Vagina (tissue), 2 donors: ENCODE results near the gene RSAD2. TPM values are rescaled to one million over a fixed set of nuclear protein-coding genes. Genes with fewer than 3 reads are reported as not detected.
A peak's percentile ranks its signal among the peaks of the same experiment; 100 is the strongest.

Source experiments
- DNase-seq, 2 donors: peaks; one replicate each; pipeline ENCODE4 v3.0.0-alpha.2; 2017; ENCODE audit errors: extremely low spot score in 2 of 2
- H3K27ac ChIP-seq: fragments of 200-600 bp; sonication (generic); one replicate; pipeline ENCODE4 v1.5.1; 2019
- H3K27me3 ChIP-seq: fragments of 200-600 bp; sonication (generic); one replicate; pipeline ENCODE4 v1.5.1; 2019
- H3K36me3 ChIP-seq, 2 donors: fragments of 200-600 bp; sonication (generic); one replicate each; pipeline ENCODE4 v1.5.1; 2017 to 2019
- H3K4me1 ChIP-seq: fragments of 200-600 bp; sonication (generic); one replicate; pipeline ENCODE4 v1.5.1; 2019
- H3K4me3 ChIP-seq, 2 donors: fragments of 200-600 bp; sonication (generic); 1 replicate in 1 of 2; 2 replicates in 1 of 2; pipeline ENCODE4 v1.5.1; 2016 to 2019
- H3K9me3 ChIP-seq: fragments of 200-600 bp; sonication (generic); one replicate; pipeline ENCODE4 v1.5.1; 2019
- POLR2A ChIP-seq, 2 donors: fragments of 450-650 bp; IDR thresholded peaks; one replicate each; pipeline ENCODE4 v1.6.1; 2017; ENCODE audit warnings: antibody characterized with exemption in 2 of 2, mild to moderate bottlenecking in 2 of 2, moderate library complexity in 2 of 2
- POLR2AphosphoS5 ChIP-seq, 2 donors: sonication (generic); formaldehyde crosslinking; IDR thresholded peaks; one replicate each; pipeline ENCODE4 v1.9.0; 2017; ENCODE audit warnings: antibody characterized with exemption in 2 of 2, mild to moderate bottlenecking in 2 of 2, low read depth in 1 of 2; ENCODE audit not compliant: insufficient read depth in 1 of 2
- intact Hi-C: fragments of 100-400 bp; cut with DNase I; formaldehyde crosslinking; loops from one replicate; pipeline ENCODE4 v1.15.1; 2023
- total RNA-seq: library from RNA; depleted of rRNA; stranded (reverse); fragments of >200 nt; gene quantifications from one replicate; pipeline ENCODE4 v1.2.3, GENCODE V29; 2016
- TF ChIP-seq, protein P1 (sequence below), 3 experiments: fragments of 450-650 bp in 2 of 3; fragments of 200-600 bp in 1 of 3; sonication (generic) in 1 of 3; IDR thresholded peaks; one replicate each; pipeline ENCODE4 v1.5.1; 2017 to 2019; ENCODE audit warnings: antibody characterized with exemption in 3 of 3, mild to moderate bottlenecking in 2 of 3, moderate library complexity in 2 of 3

RSAD2 gene
- total RNA-seq, 1 donor from 2014 or later, result 0.25 TPM

DNA sequence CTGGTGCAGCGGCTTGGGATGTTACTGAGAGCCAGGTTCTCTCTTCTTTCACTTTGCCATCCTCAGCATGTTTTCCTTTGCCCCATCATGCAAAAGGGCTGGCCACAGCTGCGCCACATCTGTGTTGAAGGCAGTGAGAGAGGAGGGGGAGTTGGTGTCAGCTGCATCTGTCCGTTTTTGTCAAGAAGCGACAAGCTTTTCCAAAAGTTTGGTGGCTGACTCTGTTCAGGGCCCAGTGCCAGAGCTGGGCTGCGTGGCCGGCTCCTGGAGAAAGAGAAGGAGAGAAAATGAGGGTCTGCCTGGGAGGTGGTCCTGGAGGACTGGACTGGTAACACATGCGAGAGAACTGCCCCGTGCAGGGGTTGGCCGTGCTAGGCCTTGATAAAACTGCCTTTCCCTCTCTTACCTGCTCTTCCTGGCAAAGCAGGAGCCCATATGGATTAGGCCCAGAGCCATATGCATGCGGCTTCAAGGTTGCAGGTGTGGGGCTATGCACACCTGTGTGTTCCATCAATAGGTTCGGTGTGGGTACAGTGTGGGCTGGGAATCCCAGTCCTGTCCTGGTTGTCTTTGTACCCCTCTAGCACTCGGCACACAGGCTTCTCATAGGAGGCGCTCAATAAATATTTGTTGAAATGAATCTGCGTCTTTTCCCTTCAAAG is 48.6 kb downstream of the RSAD2 start:
- Histone ChIP-seq H3K4me3 (no peak overlapping the region), H3K4me1 (peaks cover 50% of the 10 kb centered on the region), H3K36me3 (no peaks in the 10 kb centered on the region), H3K9me3 (no peaks in the 10 kb centered on the region), H3K27ac (no peak overlapping the region), H3K27me3 (no peaks in the 10 kb centered on the region)
- DNase-seq, result no peak
- intact Hi-C loops, result no loop called here
- TF ChIP-seq, protein P1, sequence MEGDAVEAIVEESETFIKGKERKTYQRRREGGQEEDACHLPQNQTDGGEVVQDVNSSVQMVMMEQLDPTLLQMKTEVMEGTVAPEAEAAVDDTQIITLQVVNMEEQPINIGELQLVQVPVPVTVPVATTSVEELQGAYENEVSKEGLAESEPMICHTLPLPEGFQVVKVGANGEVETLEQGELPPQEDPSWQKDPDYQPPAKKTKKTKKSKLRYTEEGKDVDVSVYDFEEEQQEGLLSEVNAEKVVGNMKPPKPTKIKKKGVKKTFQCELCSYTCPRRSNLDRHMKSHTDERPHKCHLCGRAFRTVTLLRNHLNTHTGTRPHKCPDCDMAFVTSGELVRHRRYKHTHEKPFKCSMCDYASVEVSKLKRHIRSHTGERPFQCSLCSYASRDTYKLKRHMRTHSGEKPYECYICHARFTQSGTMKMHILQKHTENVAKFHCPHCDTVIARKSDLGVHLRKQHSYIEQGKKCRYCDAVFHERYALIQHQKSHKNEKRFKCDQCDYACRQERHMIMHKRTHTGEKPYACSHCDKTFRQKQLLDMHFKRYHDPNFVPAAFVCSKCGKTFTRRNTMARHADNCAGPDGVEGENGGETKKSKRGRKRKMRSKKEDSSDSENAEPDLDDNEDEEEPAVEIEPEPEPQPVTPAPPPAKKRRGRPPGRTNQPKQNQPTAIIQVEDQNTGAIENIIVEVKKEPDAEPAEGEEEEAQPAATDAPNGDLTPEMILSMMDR (IDR thresholded peaks at IDR 0.05), result no peak
- no peak for TF ChIP-seq POLR2A (IDR thresholded peaks at IDR 0.05)
- no peak for TF ChIP-seq POLR2AphosphoS5 (IDR thresholded peaks at IDR 0.05; ENCODE audit: insufficient read depth in 1 of 2, low read depth in 1 of 2)

DNA sequence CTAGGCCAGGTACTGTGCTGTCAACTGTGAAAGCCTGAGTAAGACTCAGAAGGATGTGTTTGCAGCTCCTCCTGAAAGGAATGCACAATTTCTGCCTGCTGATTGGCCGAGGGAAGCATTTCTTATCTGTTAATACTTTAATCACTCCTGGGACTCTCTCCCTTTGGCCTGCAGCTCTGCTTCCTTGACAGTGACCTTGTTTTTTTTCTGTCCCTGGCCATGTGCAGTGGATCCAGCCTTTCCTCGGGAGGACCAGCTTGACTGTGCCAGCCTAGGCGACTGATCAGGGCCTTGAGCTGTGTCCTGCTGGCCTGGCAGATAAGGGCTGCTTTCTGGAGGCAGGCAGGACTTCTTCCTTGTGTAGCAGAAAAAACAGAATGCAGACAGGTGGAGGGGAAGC is 49.6 kb downstream of the RSAD2 start:
- intact Hi-C loops, result no loop called here
- peak; percentile 52 to 83 for DNase-seq

DNA sequence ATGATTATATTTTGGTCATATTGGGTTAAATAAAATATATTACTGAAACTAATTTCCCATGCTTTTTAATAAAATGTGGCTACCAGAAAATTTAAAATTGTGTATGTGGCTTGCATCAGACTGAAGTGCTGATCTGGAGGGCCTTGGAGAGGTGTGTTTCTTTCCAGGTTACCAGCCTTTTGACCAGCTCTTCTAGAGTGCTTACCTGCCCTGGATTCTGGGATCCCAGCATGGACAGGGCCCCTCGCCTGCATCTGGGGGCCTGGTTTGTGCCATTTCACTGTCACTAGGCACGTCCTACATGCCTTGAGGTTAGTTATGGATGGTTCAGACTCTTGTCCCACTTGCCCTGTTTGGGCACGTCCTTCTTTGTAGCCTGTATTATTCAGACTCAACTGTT is 50.2 kb downstream of the RSAD2 start:
- intact Hi-C loops, result no loop called here

More for the DNA sequence above, 49.6 kb downstream of the RSAD2 start:
- Histone ChIP-seq H3K27ac (no peak overlapping the region), H3K27me3 (no peaks in the 10 kb centered on the region), H3K36me3 (no peaks in the 10 kb centered on the region), H3K9me3 (no peaks in the 10 kb centered on the region), H3K4me3 (no peak overlapping the region), H3K4me1 (peaks cover 40% of the 10 kb centered on the region)
- TF ChIP-seq, protein P1 (IDR thresholded peaks at IDR 0.05), result no peak
- TF ChIP-seq POLR2AphosphoS5 (IDR thresholded peaks at IDR 0.05; ENCODE audit: insufficient read depth in 1 of 2, low read depth in 1 of 2), result no peak

DNA sequence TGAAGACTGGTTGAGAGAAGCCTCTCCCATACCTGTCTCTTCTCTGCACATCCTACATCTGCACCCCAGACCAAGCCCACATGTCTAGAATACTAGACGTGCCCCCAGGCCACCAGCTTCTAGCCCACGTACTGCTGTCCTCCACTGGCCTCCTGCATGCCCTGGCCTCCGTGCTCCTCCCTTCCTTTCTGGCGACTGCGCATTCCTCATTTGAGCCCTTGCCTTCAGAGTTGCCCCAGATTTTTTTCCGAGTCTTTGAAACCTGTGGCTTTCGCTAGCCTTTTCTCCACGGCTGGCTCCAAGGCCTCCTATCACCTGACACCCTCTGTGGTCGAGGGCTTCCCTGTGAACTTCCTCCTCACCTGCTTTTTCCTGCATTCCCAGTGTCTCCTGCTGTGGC is 50.9 kb downstream of the RSAD2 start:
- H3K27ac ChIP-seq, result no peak overlapping the region
- H3K27me3 ChIP-seq, result no peaks in the 10 kb centered on the region
- H3K36me3 ChIP-seq, result no peaks in the 10 kb centered on the region
- intact Hi-C loops, result no loop called here
- H3K9me3 ChIP-seq, result no peaks in the 10 kb centered on the region
- DNase-seq, result peak in 1 of 2 donors; percentile 55
- no peak overlapping the region for H3K4me3 ChIP-seq
- H3K4me1 ChIP-seq, result peaks cover 38% of the 10 kb centered on the region
- TF ChIP-seq POLR2A (IDR thresholded peaks at IDR 0.05) (no peak), POLR2AphosphoS5 (IDR thresholded peaks at IDR 0.05; ENCODE audit: insufficient read depth in 1 of 2, low read depth in 1 of 2) (no peak)
- TF ChIP-seq, protein P1 (IDR thresholded peaks at IDR 0.05), result no peak

More for the DNA sequence above, 50.2 kb downstream of the RSAD2 start:
- no peaks in the 10 kb centered on the region for H3K27me3 ChIP-seq
- no peak overlapping the region for H3K4me3 ChIP-seq
- H3K4me1 ChIP-seq, result peaks cover 38% of the 10 kb centered on the region
- no peak for TF ChIP-seq POLR2A (IDR thresholded peaks at IDR 0.05)
- TF ChIP-seq, protein P1 (IDR thresholded peaks at IDR 0.05), result no peak
- TF ChIP-seq POLR2AphosphoS5 (IDR thresholded peaks at IDR 0.05; ENCODE audit: insufficient read depth in 1 of 2, low read depth in 1 of 2), result no peak
- no peaks in the 10 kb centered on the region for H3K9me3 ChIP-seq
- no peak overlapping the region for H3K27ac ChIP-seq
- DNase-seq, result peak in 1 of 2 donors; percentile 34
- no peaks in the 10 kb centered on the region for H3K36me3 ChIP-seq

DNA sequence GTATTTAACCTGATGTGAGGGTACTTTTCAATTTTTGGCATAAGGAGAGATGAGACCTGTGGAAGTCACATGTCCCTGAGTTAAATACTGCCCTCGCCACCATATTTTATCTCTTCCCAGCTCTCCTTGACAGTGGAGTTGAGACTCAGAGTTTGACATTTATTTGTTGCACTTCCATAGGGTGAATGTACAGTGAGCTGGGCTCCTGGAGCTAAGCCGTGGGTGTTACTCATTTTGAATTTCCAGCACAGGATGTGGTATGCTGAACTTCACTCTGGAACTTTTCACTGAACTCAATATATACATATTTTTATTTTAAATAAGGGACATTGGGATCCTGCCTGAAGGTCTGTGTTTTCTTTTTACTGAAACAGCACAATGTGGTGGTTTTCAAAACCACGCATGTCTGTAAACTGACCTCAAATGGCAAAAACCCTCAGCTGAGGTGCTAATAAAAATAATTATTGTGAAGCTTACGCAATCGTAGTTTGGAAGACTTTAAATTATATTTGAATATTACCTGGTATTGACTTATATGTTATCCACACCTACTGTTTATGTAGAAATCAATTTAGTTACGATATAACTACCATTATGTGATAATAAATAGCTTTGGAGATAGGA is 51.7 kb downstream of the RSAD2 start:
- Histone ChIP-seq H3K4me3 (no peak overlapping the region), H3K36me3 (no peaks in the 10 kb centered on the region), H3K4me1 (peaks cover 38% of the 10 kb centered on the region), H3K9me3 (no peaks in the 10 kb centered on the region), H3K27ac (no peak overlapping the region), H3K27me3 (no peaks in the 10 kb centered on the region)
- TF ChIP-seq POLR2A (IDR thresholded peaks at IDR 0.05) (no peak), POLR2AphosphoS5 (IDR thresholded peaks at IDR 0.05; ENCODE audit: insufficient read depth in 1 of 2, low read depth in 1 of 2) (no peak)
- TF ChIP-seq, protein P1 (IDR thresholded peaks at IDR 0.05), result no peak
- intact Hi-C loops, result no loop called here
- DNase-seq, result peak in 1 of 2 donors; percentile 12
